HL-60 (cell line): Measurements from ENCODE around the gene CHURC1.

Experiments used
- DNase-seq, 2 experiments: peaks; one replicate each; pipeline ENCODE4 v3.0.0-alpha.2; 2010 to 2020; ENCODE audit warnings: low read depth in 1 of 2, low spot score in 1 of 2
- H3K27ac ChIP-seq: fragments of 250-450 bp; sonication (Bioruptor Pico); replicated peaks from 2 replicates; pipeline ENCODE4 v1.5.1; 2020; ENCODE audit warnings: mild to moderate bottlenecking, moderate library complexity
- H3K27me3 ChIP-seq: fragments of 250-450 bp; sonication (Bioruptor Pico); 2 replicates; pipeline ENCODE4 v1.5.1; 2021; ENCODE audit warnings: mild to moderate bottlenecking, moderate library complexity; ENCODE audit not compliant: insufficient read depth, poor library complexity, severe bottlenecking
- H3K4me3 ChIP-seq: replicated peaks from 2 replicates; pipeline ENCODE4 v1.5.1; 2011; ENCODE audit warnings: mild to moderate bottlenecking, control low read depth, low read length; ENCODE audit not compliant: insufficient read depth
- CTCF ChIP-seq: IDR thresholded peaks from one replicate; pipeline ENCODE4 v1.5.1; 2011; ENCODE audit warnings: low read length, control low read depth, inconsistent platforms; ENCODE audit not compliant: insufficient read depth
- GABPA ChIP-seq: IDR thresholded peaks from 2 replicates; pipeline ENCODE4 v1.6.1; 2012; ENCODE audit warnings: low read depth
- POLR2AphosphoS5 ChIP-seq: IDR thresholded peaks from 2 replicates; pipeline ENCODE4 v1.6.1; 2012; ENCODE audit warnings: low read depth
- REST ChIP-seq: IDR thresholded peaks from 2 replicates; pipeline ENCODE4 v1.6.1; 2012; ENCODE audit warnings: low read depth; ENCODE audit not compliant: insufficient replicate concordance
- SPI1 ChIP-seq: IDR thresholded peaks from 2 replicates; pipeline ENCODE4 v1.6.1; 2012; ENCODE audit warnings: low read depth, mild to moderate bottlenecking, borderline replicate concordance

CHURC1 gene

DNA sequence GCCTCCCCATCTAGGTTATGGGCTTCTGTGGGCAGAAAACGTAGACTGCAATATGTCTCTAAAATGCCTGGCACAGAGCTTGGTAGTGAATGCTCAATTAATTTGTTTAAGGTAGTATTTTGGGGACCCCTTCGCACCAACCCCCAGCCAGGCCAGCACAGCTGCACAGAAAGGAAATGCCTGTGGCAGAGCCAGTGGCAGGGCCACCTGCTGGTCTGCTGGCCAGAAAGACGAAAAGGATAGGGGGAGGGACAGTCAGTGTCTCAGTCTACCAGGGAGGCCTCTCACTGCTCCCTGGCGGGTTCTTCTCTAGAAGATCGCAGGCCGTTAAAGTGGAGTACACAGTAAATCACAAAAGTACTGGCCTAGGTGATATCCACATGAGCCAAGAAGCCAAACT, 54.4 kb downstream of the CHURC1 start:
- TF ChIP-seq GABPA = no peak
- no peak for TF ChIP-seq REST
- no peak for TF ChIP-seq CTCF

GRCh38 chr14:64970041-64970440, 55.8 kb downstream of the CHURC1 start:
- no peak overlapping the region for H3K4me3 ChIP-seq
- H3K27ac ChIP-seq = no peak overlapping the region
- no peak for DNase-seq
- TF ChIP-seq CTCF (no peak), SPI1 (no peak), POLR2AphosphoS5 (no peak), REST (no peak), GABPA (no peak)
- H3K27me3 ChIP-seq = peaks cover 2% of the 10 kb centered on the region

More for the DNA sequence above, 54.4 kb downstream of the CHURC1 start:
- H3K4me3 ChIP-seq = no peak overlapping the region
- DNase-seq = no peak
- H3K27me3 ChIP-seq = peaks cover 2% of the 10 kb centered on the region
- H3K27ac ChIP-seq = no peak overlapping the region

DNA sequence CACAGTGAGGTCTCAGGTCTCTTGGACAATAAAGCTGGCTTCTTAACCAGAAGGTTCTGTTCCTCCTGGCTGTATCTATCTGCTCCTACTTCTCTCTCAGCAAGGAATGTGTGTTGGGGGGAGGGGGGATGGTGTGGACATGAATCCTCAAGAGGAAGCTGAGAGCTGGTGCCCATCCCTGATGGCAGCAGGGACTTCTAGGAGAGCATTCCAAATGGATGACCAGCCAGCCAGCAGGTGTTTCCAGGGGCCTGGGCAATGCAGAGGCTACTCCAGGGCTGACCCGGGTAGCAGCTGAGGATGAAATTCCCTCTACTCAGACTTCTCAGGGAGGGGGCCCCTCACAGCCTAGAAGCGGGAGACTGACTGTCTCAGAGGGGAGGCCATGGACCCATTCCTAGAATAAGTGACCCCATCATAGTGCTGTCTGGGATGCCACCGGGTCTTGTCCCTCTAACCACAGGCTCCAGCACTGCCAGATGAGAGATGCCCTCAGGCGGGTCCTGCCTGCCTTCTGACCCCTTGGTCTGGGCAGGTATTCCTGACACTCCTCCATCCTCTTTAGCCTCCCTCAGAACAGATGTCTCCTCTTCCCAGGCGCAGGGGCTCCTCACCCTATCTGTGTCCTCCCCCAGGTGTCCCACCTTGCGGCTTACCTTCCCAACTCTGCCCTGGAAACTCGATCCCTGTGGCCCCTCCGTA, 56.7 kb downstream of the CHURC1 start:
- H3K4me3 ChIP-seq = no peak overlapping the region

More for the DNA sequence above, 56.7 kb downstream of the CHURC1 start:
- DNase-seq = no peak
- Histone ChIP-seq H3K27me3 (peaks cover 2% of the 10 kb centered on the region), H3K27ac (no peak overlapping the region)
- TF ChIP-seq CTCF = no peak
- no peak for TF ChIP-seq POLR2AphosphoS5
- no peak for TF ChIP-seq SPI1
- TF ChIP-seq GABPA = no peak
- TF ChIP-seq REST = no peak
